Lung (tissue), 12 donors: Measurements from ENCODE around the gene GID4. TPM values are rescaled to one million over a fixed set of nuclear protein-coding genes. Genes with fewer than 3 reads are reported as not detected.

Experiments used
- ATAC-seq: fragments of 200-7000 bp; cut with Tn5 transposase; one replicate; pipeline ENCODE4 v1.9.1; 2020; ENCODE audit warnings: moderate number of reproducible peaks; ENCODE audit not compliant: insufficient read depth, low FRiP score
- DNase-seq, 3 donors: peaks; one replicate each; pipeline ENCODE4 v3.0.0-alpha.2; 2013 to 2017
- H3K27ac ChIP-seq, 2 donors: one replicate each; pipeline ENCODE4 v1.5.1; 2013; ENCODE audit warnings: mild to moderate bottlenecking in 2 of 2, moderate library complexity in 2 of 2, control low read depth in 1 of 2, inconsistent platforms in 1 of 2, low read depth in 1 of 2, low read length in 1 of 2
- H3K27me3 ChIP-seq, 3 donors: one replicate each; pipeline ENCODE4 v1.5.1; 2013; ENCODE audit warnings: low read length in 2 of 3; ENCODE audit not compliant: control insufficient read depth in 3 of 3, insufficient read depth in 3 of 3
- H3K36me3 ChIP-seq, 4 donors: one replicate each; pipeline ENCODE4 v1.5.1; 2013; ENCODE audit warnings: low read length in 4 of 4, mild to moderate bottlenecking in 1 of 4, moderate library complexity in 1 of 4; ENCODE audit not compliant: control insufficient read depth in 4 of 4, insufficient read depth in 4 of 4
- H3K4me1 ChIP-seq, 5 donors: one replicate each; pipeline ENCODE4 v1.5.1; 2013; ENCODE audit warnings: low read length in 5 of 5, mild to moderate bottlenecking in 2 of 5, moderate library complexity in 1 of 5; ENCODE audit not compliant: control insufficient read depth in 5 of 5, insufficient read depth in 5 of 5
- H3K4me3 ChIP-seq: one replicate; pipeline ENCODE4 v1.5.1; 2013; ENCODE audit warnings: mild to moderate bottlenecking, control low read depth, moderate library complexity
- H3K9ac ChIP-seq, 2 donors: one replicate each; pipeline ENCODE4 v1.5.1; 2013; ENCODE audit warnings: low read length in 2 of 2, control low read depth in 1 of 2; ENCODE audit not compliant: insufficient read depth in 1 of 2
- H3K9me3 ChIP-seq, 4 donors: one replicate each; pipeline ENCODE4 v1.5.1; 2013; ENCODE audit warnings: low read length in 3 of 4, mild to moderate bottlenecking in 1 of 4, moderate library complexity in 1 of 4; ENCODE audit not compliant: control insufficient read depth in 4 of 4, insufficient read depth in 3 of 4
- CTCF ChIP-seq: IDR thresholded peaks from 2 replicates; pipeline ENCODE4 v1.5.1; 2012; ENCODE audit warnings: mild to moderate bottlenecking; ENCODE audit errors: control extremely low read depth, extremely low read depth
- WGBS, 2 donors: extraction: QIAGEN DNeasy Blood & Tissue Kit; methylation state at CpG; one replicate each; pipeline ENCODE4 v1.1.7; 2013; 5-methylcytosine and 5-hydroxymethylcytosine counted together
- polyA plus RNA-seq, 2 donors: library from polyadenylated mRNA; stranded (reverse); fragments of 200-250 nt; gene quantifications; one replicate each; pipeline ENCODE4 v1.2.1, GENCODE V29; 2013
- total RNA-seq, 2 donors: library from RNA; depleted of rRNA in 1 of 2; stranded (reverse); fragments of >200 nt in 1 of 2; gene quantifications; one replicate each; pipeline ENCODE4 v1.2.1, GENCODE V29; 2014 to 2021
- donor health status: control.
- donor health status: control.
- donor health status: Bipolar disorder and iron deficiency.
- donor health status: healthy.
- donor health status: DM: yes; HTN: yes; CAD: no.

Gene GID4
- total and polyA plus RNA-seq, 4 donors, result 3.9 to 7.2 (median 5.3) TPM

- H3K9me3 ChIP-seq, result no peaks in the 10 kb centered on the region
- H3K36me3 ChIP-seq, result peaks cover 6 to 32% (median 23%) of the 10 kb centered on the region in 4 donors
- H3K4me1 ChIP-seq, result no peaks in the 10 kb centered on the region
- no peak overlapping the region for H3K27ac ChIP-seq
- no peak for DNase-seq
- 95 to 97% methylated on average over 11 of the region's 11 CpGs for WGBS, 2 donors
- H3K9ac ChIP-seq, result no peak overlapping the region
- no peak for TF ChIP-seq CTCF
- H3K4me3 ChIP-seq, result no peak overlapping the region
- H3K27me3 ChIP-seq, result no peaks in the 10 kb centered on the region
- ATAC-seq, result no peak
Observed at GRCh38 chr17:18065546-18065945, 26.3 kb downstream of the GID4 start.

- no peak for ATAC-seq
- peaks cover 3 to 23% (median 16%) of the 10 kb centered on the region in 4 donors for H3K36me3 ChIP-seq
Observed at GRCh38 chr17:18066866-18067265, 27.7 kb downstream of the GID4 start.

GRCh38 chr17:18069101-18069500 is 29.9 kb downstream of the GID4 start:
- Histone ChIP-seq H3K4me1 (no peaks in the 10 kb centered on the region), H3K36me3 (peaks cover 2 to 19% (median 14%) of the 10 kb centered on the region in 4 donors), H3K27me3 (no peaks in the 10 kb centered on the region), H3K4me3 (no peak overlapping the region), H3K9ac (no peak overlapping the region), H3K9me3 (no peaks in the 10 kb centered on the region), H3K27ac (no peak overlapping the region)
- ATAC-seq (no peak), DNase-seq (no peak)
- WGBS, 2 donors, result 91 to 100% methylated on average over 2 of the region's 2 CpGs
- no peak for TF ChIP-seq CTCF

More at GRCh38 chr17:18066866-18067265, 27.7 kb downstream of the GID4 start:
- DNase-seq, result no peak
- Histone ChIP-seq H3K9ac (no peak overlapping the region), H3K4me3 (no peak overlapping the region), H3K27me3 (no peaks in the 10 kb centered on the region), H3K27ac (no peak overlapping the region), H3K4me1 (no peaks in the 10 kb centered on the region), H3K9me3 (no peaks in the 10 kb centered on the region)
- no peak for TF ChIP-seq CTCF
- WGBS, 2 donors, result 95 to 97% methylated on average over 4 of the region's 4 CpGs

GRCh38 chr17:18070861-18071340 is 31.7 kb downstream of the GID4 start:
- no peaks in the 10 kb centered on the region for H3K4me1 ChIP-seq
- no peak overlapping the region for H3K27ac ChIP-seq
- H3K9ac ChIP-seq, result no peak overlapping the region
- DNase-seq (peak in 1 of 3 donors; percentile 20), ATAC-seq (no peak)
- no peaks in the 10 kb centered on the region for H3K9me3 ChIP-seq
- WGBS, 2 donors, result 17 to 22% methylated on average over 8 of the region's 8 CpGs
- no peak overlapping the region for H3K4me3 ChIP-seq
- TF ChIP-seq CTCF, result no peak
- H3K36me3 ChIP-seq, result peaks cover 0 to 10% (median 6%) of the 10 kb centered on the region in 4 donors
- no peaks in the 10 kb centered on the region for H3K27me3 ChIP-seq
